NT2/D1 (cell line): ENCODE measurements around the gene GDPD4.

ENCODE experiments used
- DNase-seq: peaks from one replicate; pipeline ENCODE4 v3.0.0-alpha.2; 2011; ENCODE audit warnings: low read depth, low spot score
- H3K27me3 ChIP-seq: 2 replicates; pipeline ENCODE4 v1.6.0; 2011; ENCODE audit warnings: mild to moderate bottlenecking; ENCODE audit not compliant: insufficient read length, insufficient read depth
- H3K36me3 ChIP-seq: 2 replicates; pipeline ENCODE4 v1.6.1; 2011; ENCODE audit warnings: mild to moderate bottlenecking, low read length, mixed read lengths; ENCODE audit not compliant: insufficient read depth, insufficient read length
- H3K4me1 ChIP-seq: 2 replicates; pipeline ENCODE4 v1.5.1; 2011; ENCODE audit not compliant: insufficient read depth, insufficient read length
- H3K4me3 ChIP-seq: 2 replicates; pipeline ENCODE4 v1.5.1; 2011; ENCODE audit warnings: low read depth; ENCODE audit not compliant: insufficient read length
- H3K9ac ChIP-seq: 2 replicates; pipeline ENCODE4 v1.6.0; 2011; ENCODE audit warnings: low read depth; ENCODE audit not compliant: insufficient read length
- H3K9me3 ChIP-seq: 2 replicates; pipeline ENCODE4 v1.5.1; 2011; ENCODE audit warnings: mild to moderate bottlenecking, low read length; ENCODE audit not compliant: insufficient read depth
- SUZ12 ChIP-seq: IDR thresholded peaks from 2 replicates; pipeline ENCODE4 v1.6.1; 2011; ENCODE audit not compliant: insufficient read length, insufficient read depth; ENCODE audit errors: extremely low read depth
- YY1 ChIP-seq: IDR thresholded peaks from 2 replicates; pipeline ENCODE4 v1.6.1; 2011; ENCODE audit not compliant: insufficient read length, insufficient read depth
- ZNF274 ChIP-seq: IDR thresholded peaks from 2 replicates; pipeline ENCODE4 v1.6.1; 2011; ENCODE audit warnings: mild to moderate bottlenecking, low read depth, low read length

The GDPD4 gene

DNA sequence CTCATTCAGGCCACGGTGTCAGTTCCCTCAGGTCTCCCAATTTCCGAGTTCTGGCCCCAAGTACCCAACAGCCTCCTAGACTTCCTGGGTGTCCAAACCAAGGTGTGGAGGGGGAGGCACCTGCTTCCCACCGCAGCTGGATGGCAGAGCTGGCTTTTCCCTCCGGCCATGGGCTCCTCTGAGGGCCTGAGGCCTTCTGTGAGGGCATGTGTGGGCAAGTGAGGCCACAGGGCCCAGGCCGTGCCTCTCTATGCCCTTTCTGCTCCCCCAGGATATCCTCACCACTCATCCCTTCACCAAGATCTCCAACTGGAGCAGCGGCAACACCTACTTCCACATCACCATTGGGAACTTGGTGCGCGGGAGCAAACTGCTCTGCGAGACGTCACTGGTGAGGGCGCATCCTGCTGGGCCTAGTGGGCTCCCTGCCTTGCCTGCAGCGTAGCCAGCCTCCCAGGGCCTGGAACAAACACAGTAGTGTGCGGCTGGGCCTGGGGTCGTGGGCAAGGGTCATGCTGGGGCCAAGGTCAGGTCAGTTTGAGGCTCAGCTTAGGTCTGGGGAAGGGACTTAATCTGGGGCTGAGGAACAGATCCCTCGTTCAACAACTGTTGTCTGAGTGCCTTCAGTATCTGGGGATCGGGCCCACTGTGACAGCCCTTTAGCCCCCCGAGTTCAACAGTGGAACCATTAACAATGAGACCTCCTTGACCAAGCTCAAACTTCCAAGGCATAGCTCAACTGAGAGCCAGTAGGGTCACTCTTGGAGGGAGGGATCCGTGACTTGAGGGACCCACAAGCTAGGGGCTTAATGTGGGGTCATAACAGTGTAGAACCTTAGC lies 87.7 kb downstream of the GDPD4 start:
- no peak overlapping the region for H3K4me3 ChIP-seq
- no peaks in the 10 kb centered on the region for H3K27me3 ChIP-seq
- H3K9ac ChIP-seq = no peak overlapping the region
- no peak for DNase-seq
- no peaks in the 10 kb centered on the region for H3K36me3 ChIP-seq
- H3K9me3 ChIP-seq = no peaks in the 10 kb centered on the region
- H3K4me1 ChIP-seq = no peaks in the 10 kb centered on the region
- TF ChIP-seq YY1 (no peak), SUZ12 (no peak), ZNF274 (no peak)

DNA sequence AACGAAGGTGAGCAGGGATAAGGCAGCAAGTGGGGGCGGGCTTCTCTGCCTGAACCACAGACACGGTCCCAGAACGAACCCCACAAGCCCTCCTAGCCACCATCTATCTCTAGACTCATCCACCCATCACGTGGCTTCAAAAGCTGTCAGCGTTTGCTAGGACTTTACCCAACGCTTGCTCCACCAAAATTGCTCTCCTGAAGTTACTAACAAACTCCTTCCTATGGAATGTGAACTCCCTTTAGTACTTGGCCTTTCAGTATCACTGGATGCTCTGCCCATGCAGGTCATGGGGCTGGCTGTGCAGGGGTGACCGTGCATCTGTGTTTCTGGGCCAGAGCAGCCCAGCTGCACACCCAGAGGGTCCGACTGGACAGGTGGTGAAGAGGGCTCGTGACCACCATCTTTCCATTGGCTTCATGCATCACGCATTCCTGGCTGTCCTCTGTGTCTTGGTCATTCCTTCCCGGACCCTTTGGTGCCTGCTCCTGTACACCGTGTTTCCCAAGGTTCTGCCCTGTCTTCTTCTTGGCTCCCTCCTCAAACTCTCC lies 88.4 kb downstream of the GDPD4 start:
- no peaks in the 10 kb centered on the region for H3K36me3 ChIP-seq
- no peak overlapping the region for H3K9ac ChIP-seq
- H3K4me1 ChIP-seq = no peaks in the 10 kb centered on the region
- H3K4me3 ChIP-seq = no peak overlapping the region
- no peaks in the 10 kb centered on the region for H3K9me3 ChIP-seq
- TF ChIP-seq YY1 (no peak), SUZ12 (no peak), ZNF274 (no peak)
- no peaks in the 10 kb centered on the region for H3K27me3 ChIP-seq
- no peak for DNase-seq

DNA sequence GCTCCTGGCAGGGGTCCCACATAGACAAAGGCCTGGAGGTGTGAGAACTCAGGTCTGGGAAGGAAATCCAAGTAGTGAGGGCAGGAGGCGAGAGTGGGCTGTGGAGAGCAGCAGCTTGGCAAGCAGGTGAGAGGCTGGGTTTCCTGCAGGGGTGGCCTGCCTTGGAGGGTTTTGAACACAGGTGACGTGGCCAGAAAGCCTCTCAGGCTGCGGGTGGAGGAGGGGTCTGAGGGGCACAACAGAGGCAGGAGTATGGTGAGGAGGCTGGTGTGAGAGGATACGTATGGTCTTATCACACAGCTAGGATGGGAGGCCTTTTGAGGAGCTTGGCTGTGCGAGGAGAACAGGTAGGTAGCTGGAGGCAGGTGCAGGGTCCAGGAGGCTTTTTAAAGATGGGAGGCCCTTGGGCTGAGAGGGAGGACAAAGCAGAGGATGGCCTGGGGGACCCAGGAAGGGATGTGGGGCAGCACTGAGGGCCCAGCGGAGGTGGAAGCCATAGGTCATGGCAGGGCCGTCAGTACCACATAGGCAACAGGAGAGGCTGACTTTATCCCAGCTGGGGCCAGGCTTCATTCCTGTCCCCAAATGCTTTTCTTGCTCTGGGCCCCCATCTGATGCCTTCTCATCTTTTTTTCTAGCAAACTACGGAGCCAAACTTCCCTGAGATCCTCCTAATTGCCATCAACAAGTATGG lies 89.0 kb downstream of the GDPD4 start:
- no peak for DNase-seq
- Histone ChIP-seq H3K4me3 (no peak overlapping the region), H3K9me3 (no peaks in the 10 kb centered on the region), H3K27me3 (no peaks in the 10 kb centered on the region), H3K36me3 (no peaks in the 10 kb centered on the region), H3K9ac (no peak overlapping the region), H3K4me1 (no peaks in the 10 kb centered on the region)
- TF ChIP-seq SUZ12 (no peak), YY1 (no peak), ZNF274 (no peak)

DNA sequence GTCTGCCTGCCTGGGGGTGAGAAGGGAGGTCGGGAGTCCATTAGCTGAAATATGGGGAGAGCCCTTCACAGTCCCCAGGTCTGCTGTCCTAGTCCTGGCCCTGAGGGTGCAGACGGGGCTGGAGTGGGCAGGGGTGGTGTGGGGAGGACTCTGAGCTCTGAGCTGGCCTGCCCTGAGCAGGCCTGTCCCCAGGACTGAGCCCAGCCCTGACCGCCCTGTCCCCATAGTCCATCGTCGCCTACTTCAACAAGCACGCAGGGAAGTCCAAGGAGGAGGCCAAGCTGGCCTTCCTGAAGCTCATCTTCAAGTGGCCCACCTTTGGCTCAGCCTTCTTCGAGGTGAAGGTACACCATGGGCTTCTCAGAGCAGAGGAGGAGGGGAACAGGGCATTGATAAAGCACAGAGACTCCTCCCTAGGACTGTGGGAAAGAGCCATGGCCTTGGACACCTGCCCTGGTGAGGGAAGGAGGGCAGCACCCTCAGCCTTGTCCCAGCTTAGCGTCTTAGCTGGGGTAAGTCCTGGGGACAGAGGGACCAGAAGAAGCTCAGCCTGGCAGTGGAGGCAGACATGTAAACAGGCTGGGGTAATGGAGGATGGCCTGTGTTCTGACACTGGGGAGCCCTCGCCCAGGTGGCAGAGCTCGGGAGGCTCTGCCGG lies 89.8 kb downstream of the GDPD4 start:
- no peak for DNase-seq
- no peaks in the 10 kb centered on the region for H3K27me3 ChIP-seq
- H3K36me3 ChIP-seq = no peaks in the 10 kb centered on the region
- TF ChIP-seq ZNF274 = no peak
- no peak for TF ChIP-seq SUZ12
- no peak for TF ChIP-seq YY1
- no peak overlapping the region for H3K9ac ChIP-seq
- H3K9me3 ChIP-seq = no peaks in the 10 kb centered on the region
- no peak overlapping the region for H3K4me3 ChIP-seq
- no peaks in the 10 kb centered on the region for H3K4me1 ChIP-seq

DNA sequence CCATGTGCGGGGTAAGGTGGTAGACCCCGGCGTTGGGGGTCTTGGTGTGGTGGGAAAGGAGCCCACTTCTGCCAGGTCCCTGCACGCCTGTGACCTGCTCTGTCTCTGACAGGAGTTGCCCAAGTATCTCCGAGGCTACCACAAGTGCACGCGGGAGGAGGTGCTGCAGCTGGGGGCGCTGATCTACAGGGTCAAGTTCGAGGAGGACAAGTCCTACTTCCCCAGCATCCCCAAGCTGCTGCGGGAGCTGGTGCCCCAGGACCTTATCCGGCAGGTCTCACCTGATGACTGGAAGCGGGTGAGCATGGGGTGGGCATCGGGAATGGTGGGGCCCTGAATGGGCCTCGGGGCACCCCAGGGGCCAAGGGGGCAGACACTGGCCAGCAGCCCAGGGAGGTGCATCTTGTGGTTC lies 90.4 kb downstream of the GDPD4 start:
- no peaks in the 10 kb centered on the region for H3K4me1 ChIP-seq
- H3K9ac ChIP-seq = no peak overlapping the region
- no peak for DNase-seq
- H3K27me3 ChIP-seq = no peaks in the 10 kb centered on the region
- H3K9me3 ChIP-seq = no peaks in the 10 kb centered on the region
- no peaks in the 10 kb centered on the region for H3K36me3 ChIP-seq
- TF ChIP-seq YY1 (no peak), ZNF274 (no peak), SUZ12 (no peak)
- no peak overlapping the region for H3K4me3 ChIP-seq

DNA sequence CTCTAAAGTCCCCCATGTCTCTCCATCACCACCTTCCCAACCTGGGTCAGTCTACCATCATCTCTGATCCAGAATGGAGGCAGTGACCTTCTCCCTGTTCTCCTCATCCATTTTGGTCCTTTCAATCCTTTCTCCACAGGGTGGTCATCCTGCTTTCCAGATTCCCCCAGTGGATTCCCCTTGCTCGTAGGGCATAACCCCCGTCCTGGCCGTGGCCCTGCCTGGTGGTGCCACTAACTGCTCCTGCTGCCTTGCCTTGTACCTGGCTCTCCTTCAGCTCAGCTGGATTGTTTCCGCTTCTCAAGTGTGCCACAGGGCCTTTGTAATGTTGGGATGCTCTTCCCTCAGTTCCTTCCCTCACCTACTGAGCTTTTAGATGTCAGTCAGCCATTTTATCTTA lies 91.8 kb downstream of the GDPD4 start:
- no peak for TF ChIP-seq SUZ12
- no peak for TF ChIP-seq ZNF274
- no peak for TF ChIP-seq YY1
- H3K36me3 ChIP-seq = no peaks in the 10 kb centered on the region
- no peak for DNase-seq
- no peaks in the 10 kb centered on the region for H3K9me3 ChIP-seq
- no peak overlapping the region for H3K9ac ChIP-seq
- H3K27me3 ChIP-seq = no peaks in the 10 kb centered on the region
- H3K4me3 ChIP-seq = no peak overlapping the region
- no peaks in the 10 kb centered on the region for H3K4me1 ChIP-seq
